Measurements from ENCODE around the gene TNPO2.

TNPO2 gene

DNA sequence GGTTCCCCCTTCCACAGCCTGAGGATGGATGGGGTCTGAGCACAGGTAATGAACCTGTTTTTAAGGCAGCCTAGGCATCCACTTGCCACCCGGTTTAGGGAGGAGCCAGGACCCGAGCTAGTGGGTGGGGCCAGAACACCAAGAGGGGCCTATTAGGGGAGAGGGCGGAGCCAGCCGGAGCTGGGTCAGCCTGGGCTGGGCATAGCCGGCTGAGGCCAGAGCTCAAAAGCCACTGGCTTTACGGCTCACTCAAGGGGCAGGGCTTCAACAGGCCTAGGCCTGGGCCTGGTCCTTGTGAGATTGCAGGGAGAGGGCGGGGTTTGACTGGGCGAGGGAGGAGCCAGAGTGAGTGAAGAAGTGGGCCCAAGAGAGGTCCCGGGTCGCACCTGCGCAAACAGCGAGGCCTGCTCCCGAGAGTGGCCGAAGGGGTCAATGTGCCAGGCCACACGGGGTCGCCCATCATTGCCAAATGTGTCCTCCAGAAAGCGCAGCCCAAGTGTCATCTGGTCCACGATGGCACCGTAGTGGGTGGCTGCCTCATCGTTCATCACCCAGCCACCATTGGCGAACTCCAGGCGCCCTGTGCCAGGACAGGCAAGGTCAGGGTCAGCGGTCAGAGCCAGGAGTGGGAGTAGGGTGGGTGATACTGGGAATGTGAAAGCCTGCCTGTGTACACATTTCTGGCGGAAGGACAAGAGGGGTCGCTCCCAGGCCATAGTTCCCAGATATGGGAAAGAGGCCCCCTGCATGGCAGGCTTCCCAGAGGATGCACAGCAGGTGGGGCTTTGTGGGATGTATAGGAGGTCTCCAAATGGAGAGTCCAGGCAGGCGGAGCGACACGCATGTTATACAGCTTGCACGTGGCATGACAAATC lies 59.1 kb downstream of the TNPO2 start:
- Histone ChIP-seq H3K36me3 (ENCODE audit: control insufficient read depth in 5 of 5, insufficient read depth in 5 of 5, low read length in 5 of 5) (peaks cover 0 to 51% (median 26%) of the 10 kb centered on the region in 5 donors), H3K4me1 (ENCODE audit: control insufficient read depth in 5 of 5, insufficient read depth in 5 of 5, low read length in 5 of 5) (peaks cover 15 to 54% (median 36%) of the 10 kb centered on the region in 5 donors), H3K27ac (ENCODE audit: low read depth, low read length) (no peak overlapping the region), H3K9me3 (ENCODE audit: control insufficient read depth in 5 of 5, low read length in 5 of 5) (no peaks in the 10 kb centered on the region), H3K9ac (ENCODE audit: low read length in 5 of 5) (no peak overlapping the region), H3K27me3 (ENCODE audit: control insufficient read depth in 5 of 5, insufficient read depth in 4 of 5, low read length in 5 of 5) (no peaks in the 10 kb centered on the region), H3K4me3 (ENCODE audit: low read depth in 1 of 5, low read length in 5 of 5) (peak overlapping the region in 1 of 5 donors; percentile 12)

GRCh38 chr19:12660980-12661379 lies 62.8 kb downstream of the TNPO2 start:
- no peak overlapping the region for H3K27ac ChIP-seq (ENCODE audit: low read depth, low read length)
- peaks cover 0 to 70% (median 46%) of the 10 kb centered on the region in 5 donors for H3K36me3 ChIP-seq (ENCODE audit: control insufficient read depth in 5 of 5, insufficient read depth in 5 of 5, low read length in 5 of 5)
- H3K4me3 ChIP-seq (ENCODE audit: low read depth in 1 of 5, low read length in 5 of 5) = no peak overlapping the region
- no peaks in the 10 kb centered on the region for H3K9me3 ChIP-seq (ENCODE audit: control insufficient read depth in 5 of 5, low read length in 5 of 5)
- no peaks in the 10 kb centered on the region for H3K27me3 ChIP-seq (ENCODE audit: control insufficient read depth in 5 of 5, insufficient read depth in 4 of 5, low read length in 5 of 5)
- H3K4me1 ChIP-seq (ENCODE audit: control insufficient read depth in 5 of 5, insufficient read depth in 5 of 5, low read length in 5 of 5) = peaks cover 4 to 18% (median 7%) of the 10 kb centered on the region in 5 donors
- no peak overlapping the region for H3K9ac ChIP-seq (ENCODE audit: low read length in 5 of 5)

DNA sequence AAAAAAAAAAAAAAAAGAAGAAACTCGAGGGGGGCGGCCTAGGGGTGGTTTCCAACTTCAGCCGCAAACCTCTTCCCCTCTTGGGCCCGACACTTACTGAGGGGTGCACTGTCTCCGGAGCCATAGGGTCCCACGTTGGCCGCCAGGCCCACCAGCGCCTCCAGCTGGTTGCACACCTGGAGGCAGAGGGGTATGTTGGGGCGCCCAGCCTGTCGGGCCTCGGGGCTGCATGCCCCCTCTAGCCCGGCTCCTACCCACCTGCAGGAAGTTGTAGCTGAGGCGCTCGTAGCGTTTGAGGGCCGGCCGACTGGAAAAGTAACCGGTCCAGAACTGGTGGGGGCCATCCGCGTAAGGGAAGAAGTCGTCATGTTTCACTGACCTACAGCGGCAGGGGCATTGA lies 65.8 kb downstream of the TNPO2 start:
- Histone ChIP-seq H3K4me1 (ENCODE audit: control insufficient read depth in 5 of 5, insufficient read depth in 5 of 5, low read length in 5 of 5) (no peaks in the 10 kb centered on the region), H3K4me3 (ENCODE audit: low read depth in 1 of 5, low read length in 5 of 5) (no peak overlapping the region), H3K9me3 (ENCODE audit: control insufficient read depth in 5 of 5, low read length in 5 of 5) (no peaks in the 10 kb centered on the region), H3K27me3 (ENCODE audit: control insufficient read depth in 5 of 5, insufficient read depth in 4 of 5, low read length in 5 of 5) (no peaks in the 10 kb centered on the region), H3K9ac (ENCODE audit: low read length in 5 of 5) (no peak overlapping the region), H3K36me3 (ENCODE audit: control insufficient read depth in 5 of 5, insufficient read depth in 5 of 5, low read length in 5 of 5) (peaks cover 0 to 68% (median 50%) of the 10 kb centered on the region in 5 donors), H3K27ac (ENCODE audit: low read depth, low read length) (no peak overlapping the region)

DNA sequence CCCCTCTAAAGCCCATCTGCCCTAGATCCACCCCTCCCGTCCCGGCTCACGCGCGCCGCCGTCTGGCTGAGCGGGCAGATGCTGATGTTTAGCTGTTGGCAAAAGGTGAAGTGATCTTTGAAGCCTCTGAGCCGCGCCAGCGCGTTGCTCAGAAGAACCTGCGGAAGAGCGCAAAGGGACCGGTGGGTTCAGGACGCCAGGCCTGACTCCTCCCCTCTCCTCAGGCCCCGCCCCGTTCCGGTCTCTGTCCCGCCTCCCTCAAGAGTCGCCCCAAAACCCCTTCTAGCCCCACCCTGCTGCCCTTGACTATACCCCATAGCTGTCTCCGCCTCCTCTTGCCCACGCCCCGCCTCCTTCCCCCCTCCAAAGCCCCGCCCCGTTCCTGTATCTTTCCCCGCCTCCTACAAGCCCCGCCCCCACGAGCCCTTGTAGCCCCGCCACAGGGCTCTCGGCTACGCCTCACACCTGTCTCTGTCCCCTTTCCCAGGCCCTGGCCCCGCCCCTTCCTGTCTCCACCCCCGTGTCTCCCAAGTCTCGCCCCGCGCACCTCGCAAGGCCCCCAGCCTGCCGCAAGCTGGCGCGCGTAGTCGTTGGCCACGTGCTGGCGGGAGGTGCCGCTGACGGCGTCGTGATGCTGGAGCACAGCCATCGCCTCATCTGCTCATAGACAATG lies 66.7 kb downstream of the TNPO2 start:
- H3K4me1 ChIP-seq (ENCODE audit: control insufficient read depth in 5 of 5, insufficient read depth in 5 of 5, low read length in 5 of 5) = no peaks in the 10 kb centered on the region
- no peak overlapping the region for H3K4me3 ChIP-seq (ENCODE audit: low read depth in 1 of 5, low read length in 5 of 5)
- H3K36me3 ChIP-seq (ENCODE audit: control insufficient read depth in 5 of 5, insufficient read depth in 5 of 5, low read length in 5 of 5) = peaks cover 0 to 65% (median 51%) of the 10 kb centered on the region in 5 donors
- H3K27ac ChIP-seq (ENCODE audit: low read depth, low read length) = no peak overlapping the region
- H3K9me3 ChIP-seq (ENCODE audit: control insufficient read depth in 5 of 5, low read length in 5 of 5) = no peaks in the 10 kb centered on the region
- H3K9ac ChIP-seq (ENCODE audit: low read length in 5 of 5) = no peak overlapping the region
- no peaks in the 10 kb centered on the region for H3K27me3 ChIP-seq (ENCODE audit: control insufficient read depth in 5 of 5, insufficient read depth in 4 of 5, low read length in 5 of 5)

GRCh38 chr19:12655546-12655945 lies 68.2 kb downstream of the TNPO2 start:
- Histone ChIP-seq H3K9me3 (ENCODE audit: control insufficient read depth in 5 of 5, low read length in 5 of 5) (no peaks in the 10 kb centered on the region), H3K4me3 (ENCODE audit: low read depth in 1 of 5, low read length in 5 of 5) (no peak overlapping the region), H3K4me1 (ENCODE audit: control insufficient read depth in 5 of 5, insufficient read depth in 5 of 5, low read length in 5 of 5) (no peaks in the 10 kb centered on the region), H3K27me3 (ENCODE audit: control insufficient read depth in 5 of 5, insufficient read depth in 4 of 5, low read length in 5 of 5) (no peaks in the 10 kb centered on the region), H3K9ac (ENCODE audit: low read length in 5 of 5) (no peak overlapping the region), H3K36me3 (ENCODE audit: control insufficient read depth in 5 of 5, insufficient read depth in 5 of 5, low read length in 5 of 5) (peaks cover 0 to 65% (median 47%) of the 10 kb centered on the region in 5 donors), H3K27ac (ENCODE audit: low read depth, low read length) (no peak overlapping the region)

GRCh38 chr19:12652219-12652618 lies 71.5 kb downstream of the TNPO2 start:
- no peaks in the 10 kb centered on the region for H3K9me3 ChIP-seq (ENCODE audit: control insufficient read depth in 5 of 5, low read length in 5 of 5)
- H3K4me3 ChIP-seq (ENCODE audit: low read depth in 1 of 5, low read length in 5 of 5) = no peak overlapping the region
- peaks cover 0 to 42% (median 28%) of the 10 kb centered on the region in 5 donors for H3K36me3 ChIP-seq (ENCODE audit: control insufficient read depth in 5 of 5, insufficient read depth in 5 of 5, low read length in 5 of 5)
- no peak overlapping the region for H3K9ac ChIP-seq (ENCODE audit: low read length in 5 of 5)
- no peaks in the 10 kb centered on the region for H3K27me3 ChIP-seq (ENCODE audit: control insufficient read depth in 5 of 5, insufficient read depth in 4 of 5, low read length in 5 of 5)
- no peak overlapping the region for H3K27ac ChIP-seq (ENCODE audit: low read depth, low read length)
- peaks cover 3 to 12% (median 11%) of the 10 kb centered on the region in 5 donors for H3K4me1 ChIP-seq (ENCODE audit: control insufficient read depth in 5 of 5, insufficient read depth in 5 of 5, low read length in 5 of 5)

GRCh38 chr19:12649941-12650340 lies 73.8 kb downstream of the TNPO2 start:
- no peak overlapping the region for H3K9ac ChIP-seq (ENCODE audit: low read length in 5 of 5)
- peaks cover 0 to 26% (median 10%) of the 10 kb centered on the region in 5 donors for H3K36me3 ChIP-seq (ENCODE audit: control insufficient read depth in 5 of 5, insufficient read depth in 5 of 5, low read length in 5 of 5)
- H3K4me3 ChIP-seq (ENCODE audit: low read depth in 1 of 5, low read length in 5 of 5) = no peak overlapping the region
- no peak overlapping the region for H3K27ac ChIP-seq (ENCODE audit: low read depth, low read length)
- no peaks in the 10 kb centered on the region for H3K9me3 ChIP-seq (ENCODE audit: control insufficient read depth in 5 of 5, low read length in 5 of 5)
- peaks cover 3 to 12% (median 11%) of the 10 kb centered on the region in 5 donors for H3K4me1 ChIP-seq (ENCODE audit: control insufficient read depth in 5 of 5, insufficient read depth in 5 of 5, low read length in 5 of 5)
- no peaks in the 10 kb centered on the region for H3K27me3 ChIP-seq (ENCODE audit: control insufficient read depth in 5 of 5, insufficient read depth in 4 of 5, low read length in 5 of 5)
